VCaP (cell line): ENCODE results near the gene PTTG1IP.

ENCODE experiments used
- H3K27ac ChIP-seq: fragments of 450-650 bp; 2 replicates; pipeline ENCODE4 v1.5.1; 2017
- CTCF ChIP-seq: fragments of 450-650 bp; conservative IDR thresholded peaks from 2 replicates; pipeline ENCODE4 v1.5.1; 2017; ENCODE audit warnings: mild to moderate bottlenecking, moderate library complexity

Gene PTTG1IP

GRCh38 chr21:44838039-44838895 lies 35.2 kb downstream of the PTTG1IP start:
- no peak overlapping the region for H3K27ac ChIP-seq
- no peak for TF ChIP-seq CTCF

GRCh38 chr21:44837537-44837936 lies 36.0 kb downstream of the PTTG1IP start:
- H3K27ac ChIP-seq, result peak overlapping the region; percentile 72
- no peak for TF ChIP-seq CTCF

GRCh38 chr21:44836666-44837471 lies 36.6 kb downstream of the PTTG1IP start:
- H3K27ac ChIP-seq, result peak overlapping the region; percentile 72
- peak; percentile 51 for TF ChIP-seq CTCF

- no peak for TF ChIP-seq CTCF
Measured at GRCh38 chr21:44836349-44836665, 37.2 kb downstream of the PTTG1IP start.

GRCh38 chr21:44835647-44835973 lies 37.9 kb downstream of the PTTG1IP start:
- H3K27ac ChIP-seq, result no peak overlapping the region
- TF ChIP-seq CTCF, result no peak

More at GRCh38 chr21:44836349-44836665, 37.2 kb downstream of the PTTG1IP start:
- peak overlapping the region; percentile 72 for H3K27ac ChIP-seq

GRCh38 chr21:44834951-44835646 lies 38.4 kb downstream of the PTTG1IP start:
- no peak overlapping the region for H3K27ac ChIP-seq
- no peak for TF ChIP-seq CTCF
